HG03460 (cell line): ENCODE results near the gene PSG6.
"Not testable (repeated sequence)": the region's sequence is repeated elsewhere in the genome, so short reads cannot be mapped to it uniquely, and the experiment has no call there.

Experiments
- ATAC-seq: cut with Tn5 transposase; IDR thresholded peaks from one replicate; pipeline ENCODE4 v1.9.1; 2021; ENCODE audit not compliant: unreplicated experiment

The PSG6 gene

GRCh38 chr19:42854745-42855144 lies 62.9 kb downstream of the PSG6 start:
- ATAC-seq: not testable (repeated sequence)

- not testable (repeated sequence) for ATAC-seq
Measured at GRCh38 chr19:42853231-42853630, 64.5 kb downstream of the PSG6 start.

- ATAC-seq: not testable (repeated sequence)
Measured at GRCh38 chr19:42852821-42853220, 64.9 kb downstream of the PSG6 start.
